ENCODE results near the gene SLC8B1.
A peak's percentile ranks its signal among the peaks of the same experiment; 100 is the strongest.

SLC8B1 gene

DNA sequence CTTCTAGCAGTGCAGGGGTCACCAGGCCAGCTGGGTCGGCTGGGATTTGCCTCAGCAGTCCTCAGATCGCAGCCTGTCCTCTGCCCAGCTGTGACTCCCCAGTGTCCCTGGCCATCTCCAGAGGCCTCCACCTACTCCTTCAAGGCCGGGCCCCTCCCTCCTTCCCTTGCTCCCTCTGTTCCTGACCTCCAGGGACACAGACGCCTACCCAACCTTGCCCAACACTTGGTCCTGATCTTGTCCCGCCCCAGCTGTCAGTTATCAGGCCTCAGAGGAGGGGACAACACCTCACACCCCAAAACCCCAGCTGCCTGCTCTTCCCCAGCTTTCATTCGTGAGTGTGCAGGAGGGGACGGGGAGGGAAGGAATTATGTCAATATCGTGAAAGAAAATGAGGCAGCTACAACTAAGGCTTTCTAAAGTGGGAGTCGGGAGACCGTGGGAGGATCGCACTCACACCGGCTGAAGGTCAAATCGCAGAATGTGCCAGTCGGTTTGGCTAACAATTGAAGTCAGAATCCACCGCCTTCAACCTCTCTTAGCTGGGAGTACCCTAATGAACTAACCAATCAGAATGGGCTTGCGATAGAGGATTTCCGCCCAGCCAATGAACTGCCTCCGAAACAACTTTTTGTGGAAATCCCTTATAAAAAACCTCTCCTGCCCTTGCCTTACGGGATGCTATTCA, 14.1 kb upstream of the SLC8B1 start:
- no peaks in the 10 kb centered on the region for H3K36me3 ChIP-seq (ENCODE audit: control insufficient read depth, insufficient read depth, low read length)
- H3K27me3 ChIP-seq (ENCODE audit: control insufficient read depth, insufficient read depth, low read length), result no peaks in the 10 kb centered on the region
- no peaks in the 10 kb centered on the region for H3K4me1 ChIP-seq (ENCODE audit: control insufficient read depth, insufficient read depth, low read length)
- no peak overlapping the region for H3K9ac ChIP-seq (ENCODE audit: low read depth, low read length)
- H3K4me3 ChIP-seq (ENCODE audit: low read depth, low read length), result peak overlapping the region; percentile 35
- no peaks in the 10 kb centered on the region for H3K9me3 ChIP-seq (ENCODE audit: control insufficient read depth, insufficient read depth, low read length)

DNA sequence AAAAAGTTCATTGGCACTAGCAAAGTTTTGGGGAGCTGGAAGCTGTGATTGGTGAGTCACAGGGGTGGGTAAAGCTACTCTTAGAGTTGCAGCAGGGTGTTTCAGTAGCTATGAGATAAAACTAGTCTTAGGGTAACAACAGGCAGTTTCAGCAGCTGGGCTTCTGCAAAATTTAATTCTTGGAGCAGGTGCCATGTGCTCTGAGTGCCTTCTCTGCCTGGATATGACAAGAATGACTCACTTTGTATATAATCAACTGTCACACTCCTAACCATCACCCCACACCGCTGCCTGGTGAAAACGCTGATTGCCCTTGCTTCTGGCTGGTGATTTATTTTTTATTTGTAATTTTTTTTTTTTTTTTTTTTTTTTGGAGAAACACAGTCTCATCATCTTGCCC, 13.0 kb upstream of the SLC8B1 start:
- Histone ChIP-seq H3K36me3 (ENCODE audit: control insufficient read depth, insufficient read depth, low read length) (no peaks in the 10 kb centered on the region), H3K9ac (ENCODE audit: low read depth, low read length) (no peak overlapping the region), H3K27me3 (ENCODE audit: control insufficient read depth, insufficient read depth, low read length) (no peaks in the 10 kb centered on the region), H3K4me3 (ENCODE audit: low read depth, low read length) (no peak overlapping the region), H3K9me3 (ENCODE audit: control insufficient read depth, insufficient read depth, low read length) (no peaks in the 10 kb centered on the region), H3K4me1 (ENCODE audit: control insufficient read depth, insufficient read depth, low read length) (no peaks in the 10 kb centered on the region)

DNA sequence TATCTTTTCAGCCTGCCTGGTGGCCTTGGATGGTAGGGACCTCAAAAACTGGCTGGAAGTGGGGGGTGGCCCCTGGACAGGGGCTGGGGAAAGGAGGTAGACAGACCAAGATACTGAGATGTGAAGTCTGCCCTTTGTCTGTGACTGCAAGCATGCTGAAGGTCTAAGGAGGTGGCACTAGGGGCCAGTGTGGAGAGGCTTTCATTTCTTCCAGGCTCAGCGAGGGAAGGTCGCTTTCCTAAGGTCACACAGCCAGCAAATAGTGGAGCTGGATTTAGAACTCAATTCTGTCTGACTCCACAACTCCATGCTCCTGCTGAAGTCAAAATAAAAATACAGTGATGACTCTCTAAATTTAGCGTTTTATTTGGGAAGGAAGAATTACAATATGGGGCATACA, 12.2 kb upstream of the SLC8B1 start:
- Histone ChIP-seq H3K9ac (ENCODE audit: low read depth, low read length) (no peak overlapping the region), H3K4me3 (ENCODE audit: low read depth, low read length) (no peak overlapping the region), H3K36me3 (ENCODE audit: control insufficient read depth, insufficient read depth, low read length) (no peaks in the 10 kb centered on the region), H3K4me1 (ENCODE audit: control insufficient read depth, insufficient read depth, low read length) (no peaks in the 10 kb centered on the region), H3K27me3 (ENCODE audit: control insufficient read depth, insufficient read depth, low read length) (no peaks in the 10 kb centered on the region), H3K9me3 (ENCODE audit: control insufficient read depth, insufficient read depth, low read length) (no peaks in the 10 kb centered on the region)

DNA sequence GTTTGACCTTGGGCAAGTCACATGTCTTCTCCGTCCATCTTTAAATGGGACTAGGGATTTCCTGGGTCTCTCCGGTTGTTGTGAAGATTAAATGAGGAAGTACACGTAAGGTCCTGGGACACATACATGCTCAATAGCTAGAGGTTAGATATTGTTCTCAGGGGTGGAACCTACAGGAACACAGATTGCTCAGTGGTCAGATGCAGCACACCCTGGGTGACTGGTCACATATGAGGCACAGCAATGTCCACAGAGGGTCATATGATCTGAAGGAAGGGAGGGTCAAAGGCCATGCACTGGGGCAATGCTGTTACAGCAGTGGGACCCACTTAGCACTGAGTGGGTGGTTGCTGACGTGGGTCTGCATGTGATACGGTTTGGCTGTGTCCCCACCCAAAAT, 11.4 kb upstream of the SLC8B1 start:
- no peak overlapping the region for H3K9ac ChIP-seq (ENCODE audit: low read depth, low read length)
- no peaks in the 10 kb centered on the region for H3K9me3 ChIP-seq (ENCODE audit: control insufficient read depth, insufficient read depth, low read length)
- no peak overlapping the region for H3K4me3 ChIP-seq (ENCODE audit: low read depth, low read length)
- no peaks in the 10 kb centered on the region for H3K4me1 ChIP-seq (ENCODE audit: control insufficient read depth, insufficient read depth, low read length)
- no peaks in the 10 kb centered on the region for H3K36me3 ChIP-seq (ENCODE audit: control insufficient read depth, insufficient read depth, low read length)
- no peaks in the 10 kb centered on the region for H3K27me3 ChIP-seq (ENCODE audit: control insufficient read depth, insufficient read depth, low read length)

DNA sequence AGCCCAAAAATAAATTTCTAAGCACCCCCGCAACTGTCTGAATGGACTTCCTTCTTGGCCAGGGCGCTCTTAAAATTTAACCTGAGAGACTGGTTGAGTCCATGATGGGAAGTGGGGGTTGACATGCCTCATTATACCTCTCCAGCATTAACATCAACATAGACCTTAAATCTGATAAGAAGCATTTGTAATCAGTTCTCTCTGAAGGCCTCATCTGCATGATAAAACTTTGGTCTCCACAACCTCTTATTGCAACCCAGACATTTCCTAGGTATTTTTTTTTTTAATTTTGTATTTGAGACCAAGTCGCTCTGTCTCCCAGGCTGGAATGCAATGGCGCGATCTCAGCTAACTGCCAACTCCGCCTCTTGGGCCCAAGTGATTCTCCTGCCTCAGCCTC, 10.4 kb upstream of the SLC8B1 start:
- Histone ChIP-seq H3K9me3 (ENCODE audit: control insufficient read depth, insufficient read depth, low read length) (no peaks in the 10 kb centered on the region), H3K27me3 (ENCODE audit: control insufficient read depth, insufficient read depth, low read length) (no peaks in the 10 kb centered on the region), H3K4me3 (ENCODE audit: low read depth, low read length) (no peak overlapping the region), H3K36me3 (ENCODE audit: control insufficient read depth, insufficient read depth, low read length) (no peaks in the 10 kb centered on the region), H3K4me1 (ENCODE audit: control insufficient read depth, insufficient read depth, low read length) (no peaks in the 10 kb centered on the region), H3K9ac (ENCODE audit: low read depth, low read length) (no peak overlapping the region)

DNA sequence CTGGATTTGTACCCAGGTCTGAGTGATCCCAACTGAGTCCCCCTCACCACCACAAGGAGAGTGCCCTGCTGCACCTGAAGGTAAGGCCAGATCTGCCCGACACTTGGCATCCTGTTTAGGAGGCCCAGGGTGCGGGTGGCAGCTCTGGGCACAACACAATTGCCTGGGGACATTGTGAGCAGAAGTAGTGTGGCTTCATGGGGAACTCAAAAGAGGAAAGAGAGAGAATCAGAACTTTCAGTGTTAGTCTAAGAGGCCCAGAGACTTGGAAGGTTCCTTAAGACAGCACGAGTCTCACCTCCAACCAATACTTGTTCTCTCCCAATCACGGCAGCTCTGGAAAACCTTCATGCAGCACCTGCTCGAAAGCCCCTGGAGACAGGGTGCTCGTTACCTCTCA, 6.6 kb upstream of the SLC8B1 start:
- H3K4me3 ChIP-seq (ENCODE audit: low read depth, low read length), result no peak overlapping the region
- no peaks in the 10 kb centered on the region for H3K27me3 ChIP-seq (ENCODE audit: control insufficient read depth, insufficient read depth, low read length)
- no peaks in the 10 kb centered on the region for H3K9me3 ChIP-seq (ENCODE audit: control insufficient read depth, insufficient read depth, low read length)
- no peaks in the 10 kb centered on the region for H3K36me3 ChIP-seq (ENCODE audit: control insufficient read depth, insufficient read depth, low read length)
- H3K4me1 ChIP-seq (ENCODE audit: control insufficient read depth, insufficient read depth, low read length), result no peaks in the 10 kb centered on the region
- H3K9ac ChIP-seq (ENCODE audit: low read depth, low read length), result no peak overlapping the region

DNA sequence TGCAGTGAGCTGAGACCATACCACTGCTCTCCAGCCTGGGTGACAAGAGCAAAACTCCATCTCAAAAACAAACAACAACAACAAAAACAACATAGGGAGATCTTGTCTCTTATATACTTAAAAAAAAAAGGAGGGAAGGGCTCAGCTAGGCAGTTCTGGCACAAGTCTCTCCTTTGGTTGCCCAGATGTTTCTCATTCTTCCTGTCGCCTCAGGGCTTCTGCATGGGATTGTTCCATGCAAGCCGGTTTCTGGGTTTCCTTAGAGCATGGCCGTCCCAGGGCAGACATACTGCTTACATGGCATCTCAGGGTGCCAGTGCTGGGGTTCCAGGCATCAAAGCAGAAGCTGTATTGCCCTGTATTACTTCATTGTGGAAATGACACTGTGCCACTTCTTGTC, 5.2 kb upstream of the SLC8B1 start:
- no peak overlapping the region for H3K9ac ChIP-seq (ENCODE audit: low read depth, low read length)
- no peak overlapping the region for H3K4me3 ChIP-seq (ENCODE audit: low read depth, low read length)
- no peaks in the 10 kb centered on the region for H3K9me3 ChIP-seq (ENCODE audit: control insufficient read depth, insufficient read depth, low read length)
- no peaks in the 10 kb centered on the region for H3K36me3 ChIP-seq (ENCODE audit: control insufficient read depth, insufficient read depth, low read length)
- H3K27me3 ChIP-seq (ENCODE audit: control insufficient read depth, insufficient read depth, low read length), result no peaks in the 10 kb centered on the region
- no peaks in the 10 kb centered on the region for H3K4me1 ChIP-seq (ENCODE audit: control insufficient read depth, insufficient read depth, low read length)

DNA sequence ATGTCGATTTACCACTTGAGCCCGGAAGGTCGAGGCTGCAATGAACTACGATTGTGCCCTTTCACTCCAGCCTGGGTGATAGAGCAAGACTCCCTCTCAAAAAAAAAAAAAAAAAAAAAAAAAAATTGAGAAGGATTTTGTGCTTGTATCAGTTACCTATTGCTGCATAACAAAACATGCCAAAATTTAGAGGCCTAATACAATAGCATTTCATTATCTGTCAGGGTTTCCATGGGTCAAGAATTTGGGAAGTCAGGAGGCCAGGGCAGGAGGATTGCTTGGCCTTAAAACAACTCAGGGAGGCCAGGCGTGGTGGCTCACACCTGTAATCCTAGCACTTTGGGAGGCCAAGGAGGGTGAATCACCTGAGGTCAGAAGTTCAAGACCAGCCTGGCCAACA, 4.6 kb upstream of the SLC8B1 start:
- no peaks in the 10 kb centered on the region for H3K4me1 ChIP-seq (ENCODE audit: control insufficient read depth, insufficient read depth, low read length)
- peaks cover under 1% of the 10 kb centered on the region for H3K27me3 ChIP-seq (ENCODE audit: control insufficient read depth, insufficient read depth, low read length)
- no peak overlapping the region for H3K4me3 ChIP-seq (ENCODE audit: low read depth, low read length)
- H3K36me3 ChIP-seq (ENCODE audit: control insufficient read depth, insufficient read depth, low read length), result no peaks in the 10 kb centered on the region
- H3K9me3 ChIP-seq (ENCODE audit: control insufficient read depth, insufficient read depth, low read length), result no peaks in the 10 kb centered on the region
- H3K9ac ChIP-seq (ENCODE audit: low read depth, low read length), result no peak overlapping the region

DNA sequence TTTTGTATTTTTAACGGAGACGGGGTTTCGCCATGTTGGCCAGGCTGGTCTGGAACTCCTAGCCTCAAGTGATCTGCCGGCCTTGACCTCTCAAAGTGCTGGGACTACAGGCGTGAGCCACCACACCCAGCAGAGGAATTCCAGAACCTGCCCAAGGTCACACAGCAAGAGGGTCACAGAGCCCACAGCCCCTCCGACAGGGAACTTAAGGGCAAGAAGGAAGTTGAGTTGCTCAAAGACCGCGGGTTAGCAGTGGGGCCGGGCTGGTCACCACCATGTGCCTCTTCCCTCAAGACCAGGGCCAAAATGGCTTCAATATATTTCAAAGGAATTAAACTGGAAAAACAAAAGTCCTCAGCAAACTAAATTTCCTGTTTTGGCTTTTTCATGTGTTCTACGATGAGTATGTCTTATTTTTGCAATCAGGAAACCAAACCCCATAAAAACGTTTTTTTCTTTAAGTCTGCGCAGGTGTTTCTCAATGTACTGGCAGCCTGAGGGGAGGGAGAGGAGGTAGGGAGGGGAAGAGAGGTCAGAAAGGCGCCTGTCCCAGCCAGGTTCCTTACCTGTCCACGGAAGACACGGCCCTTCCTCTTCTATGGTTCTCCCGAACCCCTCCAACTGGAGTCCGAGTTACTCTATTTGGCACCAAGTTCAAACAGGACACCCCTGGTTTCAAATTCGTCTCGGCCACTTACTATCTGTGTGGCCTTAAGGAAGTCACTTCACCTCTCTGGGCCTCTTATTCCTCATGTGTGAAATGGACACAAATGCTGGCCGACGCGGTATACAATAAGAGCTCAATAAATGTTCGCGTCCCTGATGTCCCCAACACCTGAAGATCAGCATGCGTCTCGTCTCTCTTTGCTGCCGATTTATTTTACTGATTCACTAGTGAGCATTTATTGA, 778 bp downstream of the SLC8B1 start:
- Histone ChIP-seq H3K9ac (ENCODE audit: low read depth, low read length) (no peak overlapping the region), H3K4me1 (ENCODE audit: control insufficient read depth, insufficient read depth, low read length) (no peaks in the 10 kb centered on the region), H3K36me3 (ENCODE audit: control insufficient read depth, insufficient read depth, low read length) (peaks cover 6% of the 10 kb centered on the region), H3K9me3 (ENCODE audit: control insufficient read depth, insufficient read depth, low read length) (no peaks in the 10 kb centered on the region), H3K27me3 (ENCODE audit: control insufficient read depth, insufficient read depth, low read length) (peaks cover 8% of the 10 kb centered on the region), H3K4me3 (ENCODE audit: low read depth, low read length) (peak overlapping the region; percentile 52)

DNA sequence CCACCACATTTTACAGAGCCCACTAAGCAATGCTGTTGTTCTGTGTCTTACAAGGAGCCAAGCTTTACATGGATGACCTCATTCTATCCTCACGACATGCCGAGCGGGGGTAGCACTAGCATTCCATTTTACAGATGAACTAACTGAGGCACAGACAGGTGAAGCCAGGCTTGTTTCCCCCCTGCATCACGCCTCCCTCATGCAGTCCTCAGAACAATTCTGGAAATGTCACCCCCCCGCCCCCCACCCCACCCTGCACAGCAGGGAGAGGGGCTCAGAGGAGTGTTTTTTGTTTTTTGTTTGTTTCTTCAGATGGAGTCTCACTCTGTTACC, 1.5 kb downstream of the SLC8B1 start:
- peaks cover 8% of the 10 kb centered on the region for H3K27me3 ChIP-seq (ENCODE audit: control insufficient read depth, insufficient read depth, low read length)
- H3K4me3 ChIP-seq (ENCODE audit: low read depth, low read length), result no peak overlapping the region
- H3K9ac ChIP-seq (ENCODE audit: low read depth, low read length), result no peak overlapping the region
- no peaks in the 10 kb centered on the region for H3K4me1 ChIP-seq (ENCODE audit: control insufficient read depth, insufficient read depth, low read length)
- peaks cover 6% of the 10 kb centered on the region for H3K36me3 ChIP-seq (ENCODE audit: control insufficient read depth, insufficient read depth, low read length)
- H3K9me3 ChIP-seq (ENCODE audit: control insufficient read depth, insufficient read depth, low read length), result no peaks in the 10 kb centered on the region

DNA sequence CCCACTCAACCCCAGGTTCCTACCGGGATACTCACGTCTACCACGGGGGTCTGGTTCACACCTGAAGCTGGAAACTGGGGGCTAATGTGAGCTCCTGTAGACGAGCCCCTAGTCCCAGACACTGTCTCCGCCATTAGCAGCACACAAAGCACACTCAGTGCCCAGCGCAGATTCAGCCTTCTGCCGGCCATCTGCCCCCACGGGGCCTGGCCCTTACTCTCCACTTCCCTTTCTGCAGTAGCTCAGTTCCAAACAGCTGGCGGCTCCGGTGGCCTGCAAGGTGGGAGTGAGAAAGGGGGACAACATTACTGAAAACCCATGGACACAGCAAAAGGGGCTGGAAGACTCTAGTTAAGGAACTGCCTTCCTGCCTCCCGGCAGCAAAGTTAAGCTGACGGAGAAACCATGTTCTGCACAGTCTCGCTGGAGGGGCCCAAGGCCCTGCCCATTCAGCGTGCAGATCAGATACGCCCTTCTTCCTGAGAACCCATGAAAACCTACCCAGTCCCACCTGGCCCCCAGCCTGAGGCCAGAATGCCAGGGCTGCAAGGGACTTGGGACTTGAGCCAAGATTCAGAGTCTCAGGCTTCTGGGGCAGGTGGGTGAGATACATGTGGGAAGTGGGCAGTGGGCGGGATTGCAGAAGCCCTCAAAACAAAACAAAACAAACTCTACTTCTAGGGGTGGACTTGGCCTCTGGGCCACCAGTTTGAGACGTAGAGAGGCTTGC, 2.1 kb downstream of the SLC8B1 start:
- H3K27me3 ChIP-seq (ENCODE audit: control insufficient read depth, insufficient read depth, low read length), result peaks cover 8% of the 10 kb centered on the region
- no peak overlapping the region for H3K9ac ChIP-seq (ENCODE audit: low read depth, low read length)
- no peaks in the 10 kb centered on the region for H3K9me3 ChIP-seq (ENCODE audit: control insufficient read depth, insufficient read depth, low read length)
- H3K4me1 ChIP-seq (ENCODE audit: control insufficient read depth, insufficient read depth, low read length), result no peaks in the 10 kb centered on the region
- no peak overlapping the region for H3K4me3 ChIP-seq (ENCODE audit: low read depth, low read length)
- H3K36me3 ChIP-seq (ENCODE audit: control insufficient read depth, insufficient read depth, low read length), result peaks cover 6% of the 10 kb centered on the region
